ENCODE data around the gene KCNK16.
A peak's percentile ranks its signal among the peaks of the same experiment; 100 is the strongest.
"Not testable (repeated sequence)": the region's sequence is repeated elsewhere in the genome, so short reads cannot be mapped to it uniquely, and the experiment has no call there.

Gene KCNK16

GRCh38 chr6:39304951-39305350, 17.6 kb downstream of the KCNK16 start:
- no peak for DNase-seq

- DNase-seq = no peak
These were observed 18.9 kb downstream of the KCNK16 start for GRCh38 chr6:39303425-39304153.

GRCh38 chr6:39302669-39303424, 19.7 kb downstream of the KCNK16 start:
- peak; percentile 74 for DNase-seq

- DNase-seq = no peak
These were observed 20.5 kb downstream of the KCNK16 start for GRCh38 chr6:39302011-39302410.

- DNase-seq = no peak
These were observed 20.9 kb downstream of the KCNK16 start for GRCh38 chr6:39301606-39302005.

GRCh38 chr6:39300739-39301138, 21.8 kb downstream of the KCNK16 start:
- DNase-seq = no peak

GRCh38 chr6:39298061-39298460, 24.4 kb downstream of the KCNK16 start:
- DNase-seq = no peak

- no peak for DNase-seq
These were observed 25.5 kb downstream of the KCNK16 start for GRCh38 chr6:39296745-39297640.

- DNase-seq = no peak
These were observed 26.9 kb downstream of the KCNK16 start for GRCh38 chr6:39295611-39296011.

GRCh38 chr6:39294899-39295298, 27.6 kb downstream of the KCNK16 start:
- DNase-seq = no peak

GRCh38 chr6:39294133-39294532, 28.4 kb downstream of the KCNK16 start:
- DNase-seq = no peak

- no peak for DNase-seq
These were observed 29.9 kb downstream of the KCNK16 start for GRCh38 chr6:39292637-39293036.

GRCh38 chr6:39289490-39289889, 33.0 kb downstream of the KCNK16 start:
- DNase-seq = no peak

- DNase-seq = no peak
These were observed 34.9 kb downstream of the KCNK16 start for GRCh38 chr6:39287601-39288000.

- DNase-seq = not testable (repeated sequence)
These were observed 35.9 kb downstream of the KCNK16 start for GRCh38 chr6:39286596-39286995.

GRCh38 chr6:39282774-39283173, 39.7 kb downstream of the KCNK16 start:
- DNase-seq = no peak

- DNase-seq = no peak
These were observed 41.1 kb downstream of the KCNK16 start for GRCh38 chr6:39281312-39281980.

GRCh38 chr6:39280247-39280731, 42.2 kb downstream of the KCNK16 start:
- no peak for DNase-seq

- DNase-seq = no peak
These were observed 43.0 kb downstream of the KCNK16 start for GRCh38 chr6:39279539-39279938.

GRCh38 chr6:39276379-39276995, 46.0 kb downstream of the KCNK16 start:
- no peak for DNase-seq

- DNase-seq = no peak
These were observed 47.6 kb downstream of the KCNK16 start for GRCh38 chr6:39274903-39275302.

- no peak for DNase-seq
These were observed 48.0 kb downstream of the KCNK16 start for GRCh38 chr6:39274471-39274870.
